ENCODE results near the gene PCDHA1.

PCDHA1 gene

DNA sequence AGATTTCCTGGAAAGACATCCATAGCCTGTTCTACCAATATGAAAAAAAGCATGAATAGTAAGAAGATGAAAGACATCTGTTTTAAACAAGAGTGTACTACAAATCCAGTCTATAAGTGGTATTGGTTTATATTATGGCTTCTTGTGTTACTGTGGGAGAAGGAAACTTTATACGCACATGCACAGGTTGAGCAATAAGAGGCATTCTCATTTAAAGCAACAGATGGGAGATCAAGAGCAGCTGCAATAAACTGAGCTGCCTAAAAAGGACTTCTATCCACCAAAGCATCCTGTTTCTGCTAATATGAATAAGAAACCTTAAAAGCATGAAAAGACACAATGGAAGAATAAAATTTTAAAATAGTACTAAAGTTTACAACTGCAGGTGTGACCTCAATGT is 256.6 kb downstream of the PCDHA1 start:
- no peak for DNase-seq (ENCODE audit: low read depth)

DNA sequence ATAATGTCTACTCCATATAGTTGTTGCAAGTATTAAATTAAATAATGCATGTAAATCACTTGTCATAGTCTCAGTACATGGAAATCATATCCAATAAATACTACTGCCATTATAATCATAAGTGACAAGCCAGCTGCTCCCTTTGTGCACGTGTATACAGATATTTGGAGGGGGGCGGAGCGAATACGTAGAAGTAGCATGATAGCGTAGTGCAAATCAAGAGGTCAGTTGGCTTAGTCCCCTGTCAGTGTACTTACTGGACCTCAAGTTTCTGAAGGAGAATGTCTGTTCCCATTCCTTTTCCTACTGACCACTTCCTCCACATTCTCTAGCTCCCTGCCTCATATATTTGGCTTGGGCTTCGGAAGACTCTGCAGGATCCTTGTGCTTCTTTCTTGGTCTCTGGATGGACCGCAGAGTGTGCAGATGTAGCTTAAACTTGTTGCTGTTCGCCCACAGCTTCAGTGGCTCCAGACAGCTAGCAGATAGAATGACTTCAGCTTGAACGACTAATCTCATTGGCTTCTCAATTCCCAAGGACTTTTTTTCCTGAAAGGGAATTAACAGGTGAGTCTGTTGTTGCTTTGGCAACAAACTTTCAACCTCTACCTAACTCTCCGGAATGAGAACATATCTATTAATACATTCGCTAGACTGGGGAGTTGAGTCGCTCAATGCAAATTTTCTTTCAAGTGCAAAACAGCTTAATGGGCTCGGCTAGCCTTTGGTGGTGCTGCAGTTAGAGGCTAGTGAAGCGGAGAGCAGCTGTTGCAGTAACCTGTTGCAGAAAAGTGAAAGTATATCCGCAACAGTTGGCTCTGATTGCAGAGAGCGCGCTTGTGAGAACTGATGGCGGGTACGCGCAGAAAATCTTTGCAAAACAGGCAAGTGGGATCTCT is 264.9 kb downstream of the PCDHA1 start, which contains the start of gene PCDHB1:
Gene PCDHB1 (plus strand): TSS at position 753 of the 899 bp plus-strand sequence. CDS start 97 bp downstream, at position 850.
- no peak for DNase-seq (ENCODE audit: low read depth)

DNA sequence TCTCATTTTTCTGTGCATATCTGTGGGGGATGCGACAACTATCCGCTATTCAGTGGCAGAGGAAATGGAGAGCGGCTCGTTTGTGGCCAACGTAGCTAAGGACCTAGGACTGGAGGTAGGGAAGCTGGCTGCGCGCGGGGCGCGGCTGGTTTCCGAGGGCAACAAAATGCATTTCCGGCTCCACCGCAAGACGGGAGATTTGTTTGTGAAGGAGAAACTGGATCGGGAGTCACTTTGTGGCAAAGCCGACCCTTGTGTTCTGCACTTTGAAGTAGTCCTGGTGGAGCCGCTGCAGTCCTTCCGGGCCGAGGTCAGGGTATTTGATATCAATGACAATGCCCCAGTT is 265.6 kb downstream of the PCDHA1 start:
- no peak for DNase-seq (ENCODE audit: low read depth)
